ENCODE results near the gene PNPLA3.

The PNPLA3 gene

GRCh38 chr22:43946384-43946667, 22.7 kb downstream of the PNPLA3 start:
- H3K4me3 ChIP-seq (ENCODE audit: low read depth, low read length), result no peak overlapping the region
- TF ChIP-seq, protein P1, sequence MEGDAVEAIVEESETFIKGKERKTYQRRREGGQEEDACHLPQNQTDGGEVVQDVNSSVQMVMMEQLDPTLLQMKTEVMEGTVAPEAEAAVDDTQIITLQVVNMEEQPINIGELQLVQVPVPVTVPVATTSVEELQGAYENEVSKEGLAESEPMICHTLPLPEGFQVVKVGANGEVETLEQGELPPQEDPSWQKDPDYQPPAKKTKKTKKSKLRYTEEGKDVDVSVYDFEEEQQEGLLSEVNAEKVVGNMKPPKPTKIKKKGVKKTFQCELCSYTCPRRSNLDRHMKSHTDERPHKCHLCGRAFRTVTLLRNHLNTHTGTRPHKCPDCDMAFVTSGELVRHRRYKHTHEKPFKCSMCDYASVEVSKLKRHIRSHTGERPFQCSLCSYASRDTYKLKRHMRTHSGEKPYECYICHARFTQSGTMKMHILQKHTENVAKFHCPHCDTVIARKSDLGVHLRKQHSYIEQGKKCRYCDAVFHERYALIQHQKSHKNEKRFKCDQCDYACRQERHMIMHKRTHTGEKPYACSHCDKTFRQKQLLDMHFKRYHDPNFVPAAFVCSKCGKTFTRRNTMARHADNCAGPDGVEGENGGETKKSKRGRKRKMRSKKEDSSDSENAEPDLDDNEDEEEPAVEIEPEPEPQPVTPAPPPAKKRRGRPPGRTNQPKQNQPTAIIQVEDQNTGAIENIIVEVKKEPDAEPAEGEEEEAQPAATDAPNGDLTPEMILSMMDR (IDR thresholded peaks at IDR 0.05; ENCODE audit: low read depth, low read length), result no peak
- DNase-seq (ENCODE audit: low read depth, low spot score), result no peak
- in situ Hi-C loops (cut with HindIII; ENCODE audit: low sequenced_read_pairs), result no loop called here

DNA sequence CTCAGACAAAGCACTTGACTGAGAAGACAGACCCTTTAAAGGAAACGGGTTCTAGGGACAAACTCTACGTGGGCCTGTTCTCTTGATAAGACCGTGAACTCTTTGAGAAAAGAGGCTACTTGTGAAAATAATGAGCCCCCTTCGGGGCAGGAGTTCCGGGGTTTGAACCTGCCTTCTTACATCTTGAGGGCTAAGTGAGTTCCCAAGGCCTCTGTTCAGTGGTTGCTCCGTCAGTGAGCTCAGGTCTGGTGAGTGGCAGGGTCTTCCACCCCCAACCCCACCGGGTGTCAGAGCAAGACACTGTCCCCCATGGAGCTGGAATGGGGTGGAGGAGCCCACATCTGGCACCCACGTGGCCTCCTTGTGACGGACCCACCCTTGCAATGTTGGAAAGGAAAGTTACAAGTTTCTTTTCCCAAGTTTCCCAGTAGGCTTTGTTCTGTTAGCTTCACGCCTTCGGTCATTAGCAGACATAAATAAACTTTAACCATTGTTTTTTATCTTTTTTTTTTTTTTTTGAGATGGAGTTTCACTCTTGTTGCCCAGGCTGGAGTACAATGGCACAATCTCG, 25.3 kb downstream of the PNPLA3 start:
- no peak overlapping the region for H3K4me3 ChIP-seq (ENCODE audit: low read depth, low read length)
- TF ChIP-seq, protein P1 (IDR thresholded peaks at IDR 0.05; ENCODE audit: low read depth, low read length), result no peak
- no peak for DNase-seq (ENCODE audit: low read depth, low spot score)
- in situ Hi-C loops (cut with HindIII; ENCODE audit: low sequenced_read_pairs), result no loop called here

- TF ChIP-seq, protein P1 (IDR thresholded peaks at IDR 0.05; ENCODE audit: low read depth, low read length), result no peak
- in situ Hi-C loops (cut with HindIII; ENCODE audit: low sequenced_read_pairs), result no loop called here
- H3K4me3 ChIP-seq (ENCODE audit: low read depth, low read length), result no peak overlapping the region
- DNase-seq (ENCODE audit: low read depth, low spot score), result no peak
Measured at GRCh38 chr22:43951391-43951790, 27.8 kb downstream of the PNPLA3 start.

DNA sequence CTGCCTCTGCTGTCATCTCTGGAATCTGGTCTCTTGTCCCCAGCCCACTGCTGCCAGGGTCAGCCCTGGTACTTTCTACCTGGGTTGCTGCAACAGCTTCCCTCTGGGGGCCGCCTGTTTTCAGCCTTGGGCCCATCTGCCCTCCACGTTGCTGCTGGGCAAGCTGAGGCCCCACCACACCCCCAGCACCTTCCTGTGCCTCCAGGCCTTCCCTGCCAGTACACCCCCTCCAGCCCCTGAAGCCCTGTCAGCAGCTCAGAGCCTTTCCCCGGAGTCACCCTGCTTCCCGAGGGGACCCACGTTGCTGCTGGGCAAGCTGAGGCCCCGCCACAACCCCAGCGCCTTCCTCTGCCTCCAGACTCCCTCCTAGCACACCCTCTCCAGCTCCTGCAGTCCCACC, 28.4 kb downstream of the PNPLA3 start:
- in situ Hi-C loops (cut with HindIII; ENCODE audit: low sequenced_read_pairs), result no loop called here
- DNase-seq (ENCODE audit: low read depth, low spot score), result no peak
- no peak overlapping the region for H3K4me3 ChIP-seq (ENCODE audit: low read depth, low read length)
- TF ChIP-seq, protein P1 (IDR thresholded peaks at IDR 0.05; ENCODE audit: low read depth, low read length), result no peak

DNA sequence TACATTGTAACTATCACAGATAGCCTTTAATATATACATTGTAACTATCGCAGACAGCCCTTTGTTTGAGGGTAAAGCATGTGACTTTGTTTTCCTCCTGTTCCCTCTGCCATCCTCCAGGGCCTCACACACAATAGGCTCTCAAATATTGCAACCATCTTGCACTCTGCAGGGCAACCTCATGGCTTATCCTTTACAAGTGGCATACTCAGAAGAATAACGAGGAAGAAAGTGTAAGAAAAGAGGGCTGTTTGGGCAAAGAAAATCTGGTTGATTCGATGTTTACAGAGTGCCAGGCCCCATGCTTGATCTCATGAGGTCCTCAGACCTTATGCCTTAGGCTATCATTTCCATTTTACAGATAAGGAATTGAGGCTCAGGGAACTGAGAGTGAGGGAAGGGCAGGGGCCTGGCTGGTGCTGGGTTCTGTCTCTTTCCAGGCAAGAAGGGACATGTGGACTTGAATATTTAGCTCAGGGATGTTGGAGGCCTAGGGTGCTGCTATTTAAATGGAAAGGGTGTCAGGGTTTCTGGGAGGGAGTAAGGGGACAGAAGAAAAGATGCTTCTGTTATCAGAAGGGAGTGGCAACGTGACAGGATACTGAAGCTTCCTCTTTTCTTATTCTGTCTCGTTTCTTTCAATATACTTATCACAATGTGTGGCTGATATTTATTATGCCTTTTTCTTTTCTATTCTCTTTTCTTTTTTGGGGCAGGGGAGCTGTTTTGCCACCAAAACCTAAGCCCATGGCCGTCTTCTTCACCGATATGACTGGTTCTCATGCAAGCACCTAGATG, 30.6 kb downstream of the PNPLA3 start:
- peak overlapping the region; percentile 84 for H3K4me3 ChIP-seq (ENCODE audit: low read depth, low read length)
- TF ChIP-seq, protein P1 (IDR thresholded peaks at IDR 0.05; ENCODE audit: low read depth, low read length), result no peak
- no peak for DNase-seq (ENCODE audit: low read depth, low spot score)
- in situ Hi-C loops (cut with HindIII; ENCODE audit: low sequenced_read_pairs), result no loop called here

DNA sequence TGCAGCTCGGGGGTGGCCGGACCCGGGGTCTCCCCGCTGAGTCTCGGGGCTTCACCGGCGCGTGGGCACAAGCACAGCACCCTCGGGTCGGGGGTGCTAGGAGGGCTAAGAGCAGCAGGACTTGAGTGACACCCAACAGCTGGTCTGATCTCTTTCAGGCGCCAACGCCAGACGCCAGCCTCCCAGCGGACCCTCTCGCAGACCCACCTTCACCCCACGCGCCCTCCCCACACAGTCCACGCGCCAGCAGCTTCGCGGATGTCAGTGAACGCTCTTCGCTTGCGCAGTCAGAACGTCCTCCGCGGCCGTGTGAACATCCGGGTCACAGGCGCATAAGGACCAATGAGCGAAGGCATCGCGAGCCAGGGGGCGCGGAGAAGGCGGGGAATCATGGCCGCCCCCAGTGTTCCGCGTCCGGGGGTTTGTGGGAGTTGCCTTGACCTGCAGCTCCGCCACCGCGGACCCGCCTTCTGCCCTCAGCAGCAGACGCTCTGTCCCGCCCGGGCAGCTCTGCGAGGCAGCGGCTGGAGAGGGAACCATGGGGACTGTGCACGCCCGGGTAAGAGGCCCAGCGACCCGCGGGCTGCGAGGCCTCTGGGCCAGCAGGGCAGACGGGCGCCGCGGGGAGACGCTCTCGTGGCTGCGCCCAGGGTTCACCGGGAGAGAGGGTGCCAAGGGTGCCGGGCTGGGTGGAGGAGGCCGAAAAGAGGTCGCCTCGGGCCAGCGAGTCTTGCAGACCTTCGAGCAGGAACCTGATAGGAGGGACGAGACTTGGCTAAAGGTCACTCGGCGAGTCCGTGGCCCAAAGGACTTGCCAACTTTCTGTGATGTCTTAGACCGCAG, 31.7 kb downstream of the PNPLA3 start, which contains the start of gene SAMM50:
Gene SAMM50, plus strand, starts transcription at position 403 of the 843 bp plus-strand sequence. Its CDS starts 136 bp downstream, at position 539.
- DNase-seq (ENCODE audit: low read depth, low spot score), result peak; percentile 85
- in situ Hi-C loops (cut with HindIII; ENCODE audit: low sequenced_read_pairs), result no loop called here
- peak within 1 kb of the TSS; percentile 84 for H3K4me3 ChIP-seq (ENCODE audit: low read depth, low read length)
- TF ChIP-seq, protein P1 (IDR thresholded peaks at IDR 0.05; ENCODE audit: low read depth, low read length), result peak; percentile 8
